Measurements from ENCODE around the gene CENPV. TPM values are rescaled to one million over a fixed set of nuclear protein-coding genes. Genes with fewer than 3 reads are reported as not detected.
"Not testable (repeated sequence)": the region's sequence is repeated elsewhere in the genome, so short reads cannot be mapped to it uniquely, and the experiment has no call there.

The CENPV gene
- total RNA-seq, 2 donors from 2014 or later: 48.5 to 54.9 TPM

DNA sequence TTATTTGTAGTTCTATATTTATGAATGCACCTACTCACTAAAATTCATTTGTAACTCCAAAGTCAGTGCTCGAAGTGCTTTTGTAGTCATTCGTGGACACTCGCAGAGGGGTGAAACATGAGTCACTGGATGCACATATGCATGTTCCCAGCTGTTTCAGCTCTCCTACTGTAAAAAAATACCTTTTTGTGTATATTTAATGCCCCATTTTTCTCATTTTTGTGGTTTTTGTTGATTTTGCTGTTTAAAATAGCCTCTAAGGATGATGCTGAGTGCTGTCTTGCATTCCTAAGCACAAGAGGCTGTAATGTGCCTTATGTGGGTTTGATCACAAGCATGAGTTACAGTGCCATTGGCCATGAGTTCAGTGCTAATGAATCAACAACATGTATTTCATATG, 30.6 kb downstream of the CENPV start:
- H3K4me1 Mint-ChIP-seq (ENCODE audit: low read depth): no peaks in the 10 kb centered on the region
- no peak overlapping the region for H3K27ac Mint-ChIP-seq
- peaks cover 2 to 4% of the 10 kb centered on the region in 2 donors for H3K36me3 Mint-ChIP-seq (ENCODE audit: insufficient read depth in 2 of 2)
- H3K4me3 Mint-ChIP-seq: no peak overlapping the region
- DNase-seq (no peak), ATAC-seq (replicated peaks in 1 of 2) (no peak)
- no peaks in the 10 kb centered on the region for H3K9me3 Mint-ChIP-seq
- no peaks in the 10 kb centered on the region for H3K27me3 Mint-ChIP-seq (ENCODE audit: low read depth)

DNA sequence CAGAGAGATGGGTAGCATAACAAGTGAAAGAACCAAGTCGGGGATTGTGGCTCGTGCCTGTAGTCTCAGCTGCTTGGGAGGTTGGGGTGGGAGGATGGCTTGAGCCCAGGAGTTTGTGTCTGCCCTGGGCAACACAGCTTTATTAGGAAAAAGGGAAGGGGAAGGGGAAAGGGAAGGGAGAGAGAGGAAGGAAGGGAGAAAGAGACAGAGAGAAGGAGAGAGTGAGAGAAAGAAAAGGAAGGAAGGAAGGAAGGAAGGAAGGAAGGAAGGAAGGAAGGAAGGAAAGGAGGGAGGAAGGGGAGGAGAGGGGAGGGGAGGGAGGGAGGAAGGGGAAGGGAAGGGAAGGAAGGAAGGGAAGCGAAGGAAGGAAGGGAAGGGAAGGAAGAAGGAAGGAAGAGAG, 33.3 kb downstream of the CENPV start:
- Mint-ChIP-seq H3K27ac (no peak overlapping the region), H3K36me3 (ENCODE audit: insufficient read depth in 2 of 2) (no peaks in the 10 kb centered on the region), H3K4me3 (no peak overlapping the region), H3K27me3 (ENCODE audit: low read depth) (no peaks in the 10 kb centered on the region), H3K9me3 (no peaks in the 10 kb centered on the region), H3K4me1 (ENCODE audit: low read depth) (no peaks in the 10 kb centered on the region)
- no peak for ATAC-seq (replicated peaks in 1 of 2)
- DNase-seq: no peak

DNA sequence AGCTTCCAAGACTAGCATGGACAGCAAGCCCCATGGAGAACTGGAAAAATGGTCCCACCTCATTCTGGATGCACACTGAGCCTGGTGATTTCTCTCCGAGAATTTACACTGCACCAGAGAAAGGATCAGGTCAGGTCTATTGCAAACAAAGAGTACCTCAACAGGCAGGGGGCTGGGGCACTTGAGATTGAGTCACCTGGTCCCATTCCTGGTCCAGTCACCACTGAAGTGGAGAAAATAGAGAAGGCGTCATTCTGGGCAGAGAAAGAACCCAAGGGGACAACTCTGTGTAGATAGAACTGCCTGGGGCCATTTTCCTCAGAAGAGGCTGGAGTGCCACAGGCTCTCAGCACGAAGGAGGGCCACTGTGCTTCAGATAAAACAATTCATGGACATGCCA, 38.4 kb downstream of the CENPV start:
- DNase-seq: no peak
- peaks cover 8% of the 10 kb centered on the region for H3K4me1 Mint-ChIP-seq (ENCODE audit: low read depth)

GRCh38 chr17:16314189-16314588, 39.1 kb downstream of the CENPV start:
- Mint-ChIP-seq H3K9me3 (no peaks in the 10 kb centered on the region), H3K4me1 (ENCODE audit: low read depth) (peaks cover 8% of the 10 kb centered on the region), H3K27ac (no peak overlapping the region), H3K4me3 (no peak overlapping the region), H3K27me3 (ENCODE audit: low read depth) (no peaks in the 10 kb centered on the region), H3K36me3 (ENCODE audit: insufficient read depth in 2 of 2) (peaks cover 0 to 3% of the 10 kb centered on the region in 2 donors)
- DNase-seq (no peak), ATAC-seq (replicated peaks in 1 of 2) (no peak)

More for the DNA sequence above, 38.4 kb downstream of the CENPV start:
- ATAC-seq (replicated peaks in 1 of 2): no peak
- Mint-ChIP-seq H3K27me3 (ENCODE audit: low read depth) (no peaks in the 10 kb centered on the region), H3K36me3 (ENCODE audit: insufficient read depth in 2 of 2) (peaks cover 0 to 3% of the 10 kb centered on the region in 2 donors), H3K4me3 (no peak overlapping the region), H3K27ac (no peak overlapping the region), H3K9me3 (no peaks in the 10 kb centered on the region)

- no peak overlapping the region for H3K4me3 Mint-ChIP-seq
- H3K9me3 Mint-ChIP-seq: no peaks in the 10 kb centered on the region
- no peak for ATAC-seq (replicated peaks in 1 of 2)
- peaks cover 8% of the 10 kb centered on the region for H3K4me1 Mint-ChIP-seq (ENCODE audit: low read depth)
- H3K27me3 Mint-ChIP-seq (ENCODE audit: low read depth): no peaks in the 10 kb centered on the region
- peaks cover 0 to 3% of the 10 kb centered on the region in 2 donors for H3K36me3 Mint-ChIP-seq (ENCODE audit: insufficient read depth in 2 of 2)
- no peak for DNase-seq
- H3K27ac Mint-ChIP-seq: no peak overlapping the region
These were observed 39.9 kb downstream of the CENPV start for GRCh38 chr17:16313139-16314090.

DNA sequence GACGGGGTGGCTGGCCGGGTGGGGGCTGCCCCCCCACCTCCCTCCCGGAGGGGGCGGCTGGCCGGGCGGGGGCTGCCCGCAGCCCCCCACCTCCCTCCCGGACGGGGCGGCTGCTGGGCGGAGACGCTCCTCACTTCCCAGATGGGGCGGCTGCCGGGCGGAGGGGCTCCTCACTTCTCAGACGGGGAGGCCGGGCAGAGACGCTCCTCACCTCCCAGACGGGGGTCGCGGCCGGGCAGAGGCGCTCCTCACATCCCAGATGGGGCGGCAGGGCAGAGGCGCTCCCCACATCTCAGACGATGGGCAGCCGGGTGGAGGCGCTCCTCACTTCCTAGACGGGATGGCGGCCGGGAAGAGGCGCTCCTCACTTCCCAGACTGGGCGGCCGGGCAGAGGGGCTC, 41.2 kb downstream of the CENPV start:
- H3K27ac Mint-ChIP-seq; H3K9me3 Mint-ChIP-seq; ATAC-seq (replicated peaks in 1 of 2); H3K4me1 Mint-ChIP-seq (ENCODE audit: low read depth); H3K4me3 Mint-ChIP-seq; H3K27me3 Mint-ChIP-seq (ENCODE audit: low read depth); H3K36me3 Mint-ChIP-seq (ENCODE audit: insufficient read depth in 2 of 2); DNase-seq: not testable (repeated sequence)

DNA sequence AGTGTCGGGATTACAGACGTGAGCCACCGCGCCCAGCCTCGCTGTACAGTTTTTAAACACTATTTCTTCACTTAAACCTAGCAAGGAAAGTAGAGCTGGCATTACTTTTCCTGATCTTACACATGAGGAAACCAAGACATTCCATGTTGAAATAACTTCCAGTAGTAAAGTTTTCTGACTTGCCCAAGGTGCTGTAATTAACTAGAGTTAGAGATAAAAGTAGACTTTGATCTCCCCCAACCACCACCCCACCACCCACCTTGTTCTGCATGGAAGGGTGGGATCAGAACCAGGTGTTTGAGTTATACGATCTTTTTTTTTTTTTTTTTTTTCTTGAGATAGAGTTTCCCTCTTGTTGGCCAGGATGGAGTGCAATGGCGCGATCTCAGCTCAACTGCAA, 47.1 kb downstream of the CENPV start:
- ATAC-seq (replicated peaks in 1 of 2) (no peak), DNase-seq (no peak)
- H3K27ac Mint-ChIP-seq: no peak overlapping the region
- H3K36me3 Mint-ChIP-seq (ENCODE audit: insufficient read depth in 2 of 2): peaks cover 0 to 5% of the 10 kb centered on the region in 2 donors
- H3K27me3 Mint-ChIP-seq (ENCODE audit: low read depth): no peaks in the 10 kb centered on the region
- peaks cover 12% of the 10 kb centered on the region for H3K4me1 Mint-ChIP-seq (ENCODE audit: low read depth)
- no peaks in the 10 kb centered on the region for H3K9me3 Mint-ChIP-seq
- H3K4me3 Mint-ChIP-seq: no peak overlapping the region

DNA sequence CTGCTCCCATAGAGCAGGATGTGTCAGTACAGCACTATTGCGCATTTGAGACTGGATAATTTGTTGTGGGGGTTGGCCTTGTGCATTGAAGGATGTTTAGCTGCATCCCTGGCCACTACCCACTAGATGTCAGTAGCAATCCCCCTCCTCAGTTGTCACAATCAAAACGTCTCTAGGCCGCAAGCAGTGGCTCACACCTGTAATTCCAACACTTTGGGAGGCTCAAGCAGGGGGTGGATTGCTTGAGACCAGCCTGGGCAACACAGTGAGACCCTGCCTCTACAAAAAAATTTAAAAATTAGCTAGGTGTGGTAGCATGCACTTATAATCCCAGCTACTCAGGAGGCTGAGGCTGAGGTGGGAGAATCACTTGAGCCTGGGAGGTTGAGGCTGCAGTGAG, 48.4 kb downstream of the CENPV start:
- no peaks in the 10 kb centered on the region for H3K27me3 Mint-ChIP-seq (ENCODE audit: low read depth)
- no peak overlapping the region for H3K27ac Mint-ChIP-seq
- no peak overlapping the region for H3K4me3 Mint-ChIP-seq
- ATAC-seq (replicated peaks in 1 of 2): peak; percentile 27 to 47
- H3K9me3 Mint-ChIP-seq: no peaks in the 10 kb centered on the region
- H3K4me1 Mint-ChIP-seq (ENCODE audit: low read depth): peaks cover 5% of the 10 kb centered on the region
- no peak for DNase-seq
- peaks cover 0 to 5% of the 10 kb centered on the region in 2 donors for H3K36me3 Mint-ChIP-seq (ENCODE audit: insufficient read depth in 2 of 2)

DNA sequence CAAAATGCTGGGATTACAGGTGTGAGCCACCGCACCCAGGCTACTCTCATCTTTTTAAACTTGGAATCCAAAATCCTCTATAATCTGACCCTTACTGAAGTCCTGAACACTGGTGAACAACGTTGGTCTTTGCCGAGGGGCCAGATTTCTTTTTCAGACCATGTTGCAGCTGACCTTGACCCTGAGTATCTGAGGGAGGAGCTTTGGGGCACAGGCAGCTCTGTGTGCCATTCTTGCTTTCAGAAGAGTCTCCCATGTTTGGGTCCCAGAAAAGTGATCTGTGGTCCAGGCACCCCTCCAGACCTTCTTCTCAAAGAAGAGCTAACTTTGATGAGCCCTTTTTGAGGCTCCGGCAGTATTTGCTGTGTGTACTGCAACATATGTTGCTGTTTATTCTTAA, 50.4 kb downstream of the CENPV start:
- Mint-ChIP-seq H3K9me3 (no peaks in the 10 kb centered on the region), H3K4me3 (no peak overlapping the region), H3K4me1 (ENCODE audit: low read depth) (peaks cover 5% of the 10 kb centered on the region), H3K27ac (peak overlapping the region; percentile 22), H3K36me3 (ENCODE audit: insufficient read depth in 2 of 2) (peaks cover 0 to 5% of the 10 kb centered on the region in 2 donors), H3K27me3 (ENCODE audit: low read depth) (no peaks in the 10 kb centered on the region)
- ATAC-seq (replicated peaks in 1 of 2) (no peak), DNase-seq (no peak)

GRCh38 chr17:16301963-16302855, 51.1 kb downstream of the CENPV start:
- no peak overlapping the region for H3K4me3 Mint-ChIP-seq
- H3K27ac Mint-ChIP-seq: peak overlapping the region; percentile 22
- H3K4me1 Mint-ChIP-seq (ENCODE audit: low read depth): peaks cover 5% of the 10 kb centered on the region
- DNase-seq (no peak), ATAC-seq (replicated peaks in 1 of 2) (no peak)
- H3K27me3 Mint-ChIP-seq (ENCODE audit: low read depth): no peaks in the 10 kb centered on the region
- no peaks in the 10 kb centered on the region for H3K9me3 Mint-ChIP-seq
- H3K36me3 Mint-ChIP-seq (ENCODE audit: insufficient read depth in 2 of 2): peaks cover 0 to 5% of the 10 kb centered on the region in 2 donors

GRCh38 chr17:16300554-16300953, 52.7 kb downstream of the CENPV start:
- H3K27ac Mint-ChIP-seq: no peak overlapping the region
- H3K27me3 Mint-ChIP-seq (ENCODE audit: low read depth): no peaks in the 10 kb centered on the region
- ATAC-seq (replicated peaks in 1 of 2) (no peak), DNase-seq (no peak)
- peaks cover 15% of the 10 kb centered on the region for H3K4me1 Mint-ChIP-seq (ENCODE audit: low read depth)
- no peaks in the 10 kb centered on the region for H3K9me3 Mint-ChIP-seq
- peaks cover 0 to 5% of the 10 kb centered on the region in 2 donors for H3K36me3 Mint-ChIP-seq (ENCODE audit: insufficient read depth in 2 of 2)
- no peak overlapping the region for H3K4me3 Mint-ChIP-seq

DNA sequence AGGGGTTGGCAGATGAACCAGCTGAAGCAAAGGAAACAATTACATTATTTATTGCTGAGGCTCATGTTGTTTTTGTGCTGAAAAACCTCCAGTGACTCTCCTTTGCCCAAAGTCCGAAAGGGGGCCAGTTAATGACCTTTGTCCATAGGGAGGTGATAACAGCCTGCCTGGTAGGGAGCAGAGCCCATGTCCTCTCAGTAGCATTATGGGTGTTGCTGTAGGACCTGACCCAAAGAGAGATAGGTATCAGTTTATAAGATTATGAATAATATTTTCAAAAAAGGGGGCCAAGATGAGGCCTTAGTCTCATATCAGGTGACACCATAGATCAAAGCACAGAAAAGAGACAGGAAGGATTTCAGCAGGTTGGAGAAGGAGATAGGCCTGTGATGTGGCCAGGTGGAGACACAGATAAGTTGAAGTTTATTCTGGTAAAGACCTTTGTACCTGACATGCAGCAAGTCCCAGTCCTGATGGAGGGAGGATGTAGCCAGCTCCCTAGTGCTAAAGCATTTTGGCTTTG, 55.1 kb downstream of the CENPV start:
- DNase-seq: no peak
- ATAC-seq (replicated peaks in 1 of 2): no peak
- Mint-ChIP-seq H3K27ac (no peak overlapping the region), H3K4me3 (no peak overlapping the region), H3K27me3 (ENCODE audit: low read depth) (no peaks in the 10 kb centered on the region), H3K9me3 (no peaks in the 10 kb centered on the region), H3K4me1 (ENCODE audit: low read depth) (peaks cover 15% of the 10 kb centered on the region), H3K36me3 (ENCODE audit: insufficient read depth in 2 of 2) (peaks cover 0 to 5% of the 10 kb centered on the region in 2 donors)

Data from activated T-cell treated with anti-CD3 and anti-CD28 coated beads, Interleukin-2, amount 50 U/mL, for 72 hours (primary cell).